SKM-1 treated with dmso at 0.1 percent for 144 hours (cell line): ENCODE measurements around the gene USP40.

Source experiments
- DNase-seq: peaks from one replicate; lab custom pipeline; 2025; ENCODE audit not compliant: unreplicated experiment; lab: John Stamatoyannopoulos, UW

USP40 gene

GRCh38 chr2:233433029-233433428 is 133.6 kb downstream of the USP40 start:
- no peak for DNase-seq

- DNase-seq: no peak
These were observed 135.9 kb downstream of the USP40 start for GRCh38 chr2:233430651-233431050.

GRCh38 chr2:233430081-233430480 is 136.5 kb downstream of the USP40 start:
- DNase-seq: no peak

- no peak for DNase-seq
These were observed 137.2 kb downstream of the USP40 start for GRCh38 chr2:233429175-233429897.

- DNase-seq: no peak
These were observed 138.1 kb downstream of the USP40 start for GRCh38 chr2:233428438-233428837.

GRCh38 chr2:233428008-233428407 is 138.6 kb downstream of the USP40 start:
- DNase-seq: no peak

- DNase-seq: no peak
These were observed 139.8 kb downstream of the USP40 start for GRCh38 chr2:233426619-233427342.
